CD1c-positive myeloid dendritic cell (primary cell): ENCODE data around the gene C17orf113.

ENCODE experiments used
- DNase-seq: peaks from one replicate; pipeline ENCODE4 v3.0.0-alpha.2; 2016; ENCODE audit errors: extremely low spot score

C17orf113 gene

DNA sequence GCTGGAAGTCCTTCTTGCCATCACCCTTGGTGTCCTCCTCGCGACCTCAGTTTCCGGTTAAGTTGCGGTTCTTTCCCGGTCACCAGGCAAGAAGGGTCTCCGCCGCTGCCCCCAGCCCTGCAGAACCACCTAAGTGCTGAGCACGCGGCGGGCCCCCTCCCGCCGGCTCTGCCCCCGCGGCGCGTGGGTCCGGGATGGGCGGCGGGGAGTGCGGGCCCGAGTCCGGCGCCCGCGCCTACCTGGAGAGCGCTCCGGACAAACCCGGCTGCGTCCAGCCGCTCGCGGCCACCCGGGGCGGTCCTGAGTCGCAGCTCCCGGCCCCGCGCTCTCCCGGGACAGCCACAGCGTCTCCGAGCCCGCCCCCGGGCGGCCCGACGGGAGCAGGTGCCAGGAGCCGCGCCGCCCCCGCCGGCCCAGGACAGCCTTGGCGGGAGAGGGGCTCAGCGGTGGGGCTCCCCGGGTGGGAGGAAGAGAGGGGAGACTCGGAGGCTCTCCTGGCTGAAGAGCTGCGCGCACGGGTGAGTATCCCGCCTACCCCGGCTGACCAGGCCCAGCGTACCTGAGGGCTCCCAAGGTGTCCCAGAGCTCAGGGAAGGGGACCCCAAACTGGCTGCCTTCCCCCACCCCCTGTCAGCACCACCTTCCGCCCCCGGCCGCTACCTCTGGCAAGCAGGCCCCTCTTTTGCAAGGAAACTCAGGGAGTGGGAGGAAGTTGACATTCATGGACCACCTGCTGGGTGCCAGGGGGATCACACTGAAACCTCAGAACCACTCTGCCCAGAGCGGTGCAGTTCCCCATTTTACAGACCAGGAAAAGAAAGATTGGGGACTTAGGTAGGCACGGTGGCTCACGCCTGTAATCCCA lies 22.2 kb upstream of the C17orf113 start:
- peak; percentile 6 for DNase-seq

DNA sequence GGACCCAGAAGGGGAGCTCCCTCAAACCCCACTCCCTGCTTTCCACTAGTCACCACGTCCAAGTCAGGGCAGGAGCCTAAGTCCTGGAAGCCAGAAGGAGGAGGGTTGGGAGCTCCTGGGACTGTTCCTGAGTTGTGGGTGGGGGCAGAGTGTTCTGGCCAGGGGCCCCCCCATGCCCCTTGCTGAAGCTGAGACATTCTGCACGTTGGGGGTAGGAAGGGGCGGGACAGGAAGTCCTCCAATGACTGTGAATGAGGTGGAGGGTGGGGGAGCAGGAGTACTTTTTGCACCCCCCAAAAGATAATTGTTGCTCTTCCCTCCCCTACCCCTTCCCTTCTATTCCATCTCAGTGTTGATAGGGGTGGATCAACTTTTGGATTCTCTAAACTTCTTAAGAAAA lies 21.4 kb upstream of the C17orf113 start:
- no peak for DNase-seq

DNA sequence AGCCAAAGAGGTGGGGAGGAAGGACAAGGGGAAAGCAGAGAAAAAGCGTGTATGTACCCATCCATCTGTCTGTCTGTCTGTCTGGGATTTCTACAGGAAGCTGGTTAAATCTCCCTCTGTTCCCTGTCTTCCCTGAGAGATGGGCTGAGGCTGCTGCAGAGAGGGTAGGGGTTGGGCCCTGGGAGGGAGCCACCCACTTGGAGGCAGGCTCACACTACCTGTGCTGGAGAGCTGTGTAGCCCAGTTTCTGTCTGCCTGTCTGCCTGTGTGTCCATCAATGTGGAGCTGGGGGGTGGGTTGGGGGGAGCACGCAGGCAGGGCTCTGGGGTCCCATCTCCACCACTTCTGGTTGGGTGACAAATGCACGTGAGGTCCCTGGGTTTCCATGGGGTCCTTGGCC lies 18.6 kb upstream of the C17orf113 start:
- no peak for DNase-seq

DNA sequence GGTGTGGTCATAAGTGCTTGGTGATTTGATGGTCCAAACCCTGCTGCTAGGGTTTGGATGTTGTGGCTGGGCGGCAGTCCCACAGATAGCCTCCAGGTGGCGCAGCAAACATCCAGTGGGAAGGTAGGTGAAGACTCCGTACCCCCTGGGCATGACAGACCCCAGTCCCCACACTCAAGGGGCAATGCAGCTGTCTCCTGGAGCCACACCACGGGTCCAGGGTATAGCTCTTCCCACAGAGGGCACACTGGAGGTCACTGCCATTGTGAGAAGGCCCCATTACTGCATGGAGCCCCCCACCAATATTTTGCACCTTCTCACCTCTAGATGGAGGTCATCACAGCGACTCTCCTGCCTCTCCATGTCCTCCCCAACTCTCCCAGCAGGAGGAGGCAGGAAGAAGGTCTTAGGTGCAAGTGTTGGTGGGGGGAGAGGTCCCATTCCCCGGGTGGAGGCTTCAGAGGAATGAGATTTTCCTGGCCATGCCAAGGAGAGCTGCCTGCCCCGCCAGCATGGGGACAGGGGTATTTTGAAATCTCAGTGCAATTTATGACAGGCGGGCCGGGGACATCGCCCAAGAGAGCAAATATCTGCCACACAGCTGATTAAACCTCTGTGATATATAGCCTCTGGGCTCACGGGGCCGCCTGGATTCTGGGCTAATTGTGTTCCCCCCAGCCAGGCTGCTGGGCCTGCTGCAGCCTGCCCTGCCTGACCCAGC lies 17.1 kb upstream of the C17orf113 start:
- DNase-seq, result peak; percentile 64

DNA sequence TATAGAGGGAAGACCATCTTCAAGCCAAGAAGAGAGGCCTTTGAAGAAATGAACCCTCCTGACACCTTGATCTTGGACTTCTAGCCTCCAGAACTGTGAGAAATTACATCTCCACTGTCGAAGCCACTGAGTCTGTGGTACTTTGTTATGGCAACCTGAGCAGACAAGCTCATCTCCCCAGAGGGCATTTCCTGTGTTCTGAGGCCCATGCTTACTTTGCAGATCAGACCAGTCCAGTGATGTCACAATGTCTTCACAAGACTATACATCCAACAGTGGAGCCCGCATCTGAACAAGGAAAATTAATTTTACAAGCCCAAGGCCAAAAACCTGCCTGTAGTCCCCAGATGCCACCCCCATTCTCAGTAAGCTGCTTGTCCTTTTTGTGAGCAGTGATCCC lies 14.8 kb upstream of the C17orf113 start:
- no peak for DNase-seq

DNA sequence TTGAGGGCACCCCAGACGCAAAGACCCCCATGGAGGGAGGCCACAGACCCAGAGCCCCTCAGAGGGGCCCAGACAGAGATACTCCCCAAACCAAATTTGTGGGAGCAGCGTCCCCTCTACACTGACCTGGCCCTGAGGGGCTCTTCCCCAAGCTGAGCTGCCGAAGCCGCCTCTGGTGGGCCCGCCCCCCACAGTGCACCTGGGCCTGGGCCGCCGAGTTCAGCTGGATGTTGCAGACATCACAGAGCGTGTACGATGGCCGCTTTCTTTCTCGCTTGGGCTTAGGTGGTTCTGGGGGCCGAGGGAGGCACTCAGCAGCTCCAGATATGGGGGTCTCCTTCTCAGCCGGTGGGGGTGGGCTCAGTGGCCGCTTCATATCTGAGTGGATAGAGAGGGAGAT lies 12.3 kb upstream of the C17orf113 start:
- DNase-seq, result no peak

DNA sequence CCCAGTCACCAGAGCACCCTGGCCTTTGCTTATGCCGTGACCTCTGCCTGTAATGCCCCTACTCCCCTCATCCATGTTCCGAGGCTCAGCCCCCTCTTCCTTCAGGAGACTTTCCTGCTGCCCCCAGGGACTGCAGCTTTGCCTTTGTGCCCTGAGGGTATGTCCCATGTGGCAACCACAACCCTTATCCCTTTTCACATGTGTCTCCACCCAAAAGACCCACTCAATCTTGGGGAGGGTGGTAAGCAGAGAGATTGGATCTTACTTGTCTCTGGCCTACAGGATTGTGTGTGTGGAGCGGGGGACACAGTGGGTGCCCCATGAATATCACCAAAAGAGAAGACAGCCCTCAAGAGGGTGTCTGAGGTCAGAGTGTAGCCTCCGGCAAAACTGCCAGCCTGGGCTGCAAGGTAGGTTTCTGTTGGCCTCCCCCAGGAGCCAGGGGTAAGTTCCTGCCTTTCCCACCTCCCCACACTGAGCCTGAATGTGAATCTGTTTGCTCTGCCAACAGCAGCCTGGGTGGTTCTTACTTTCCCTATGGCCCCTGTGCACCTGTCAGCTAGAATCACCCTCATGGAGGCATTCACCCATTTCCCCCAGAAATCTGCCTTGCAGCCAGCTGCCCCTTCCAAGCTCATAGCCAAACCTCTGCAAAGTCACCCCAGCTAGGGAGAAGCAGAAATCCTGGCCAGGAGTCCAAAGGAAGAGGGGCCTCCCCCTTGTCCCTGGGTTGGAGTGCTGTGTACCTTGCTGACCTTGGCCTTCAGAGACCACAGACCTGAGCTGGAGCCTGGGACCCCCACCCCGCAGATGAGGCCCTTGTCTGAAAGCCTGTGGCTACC lies 11.5 kb upstream of the C17orf113 start:
- DNase-seq, result no peak

DNA sequence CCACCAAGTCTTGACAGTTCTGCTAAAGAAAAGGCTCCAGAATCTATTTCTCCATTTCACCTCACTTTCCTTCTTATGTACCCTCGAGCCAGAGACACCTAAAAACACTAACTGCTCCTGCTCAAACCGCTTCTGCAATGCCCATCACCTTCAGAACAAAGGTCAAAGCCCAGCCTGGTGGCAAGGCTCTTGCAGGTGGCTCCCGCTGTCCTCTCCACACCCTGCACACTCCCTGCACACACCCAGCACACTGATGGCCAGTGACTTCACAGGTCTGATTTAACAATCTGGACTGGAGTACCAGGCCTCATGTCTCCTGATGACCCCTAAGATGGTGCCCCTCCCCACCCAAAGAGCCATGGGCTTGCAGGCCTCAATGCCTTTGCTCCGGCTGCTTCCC lies 9.8 kb upstream of the C17orf113 start:
- no peak for DNase-seq

DNA sequence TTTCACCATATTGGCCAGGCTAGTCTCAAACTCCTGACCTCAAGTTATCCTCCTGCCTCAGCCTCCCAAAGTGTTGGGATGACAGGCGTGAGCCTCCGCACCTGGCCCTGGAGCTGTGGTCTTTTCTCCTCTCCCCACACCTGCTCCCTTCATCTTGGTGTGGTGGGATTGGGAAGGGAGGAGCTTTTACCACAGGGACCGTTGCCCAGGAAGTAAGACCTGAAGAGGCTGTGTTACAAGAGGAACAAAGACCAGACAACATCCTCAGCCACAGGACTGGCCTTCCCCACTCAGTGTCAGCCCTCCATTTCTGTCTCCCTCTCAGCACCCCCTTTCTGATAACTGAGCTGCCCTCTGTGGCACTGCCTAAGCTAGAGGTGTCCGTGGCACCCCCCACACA lies 9.4 kb upstream of the C17orf113 start:
- no peak for DNase-seq

DNA sequence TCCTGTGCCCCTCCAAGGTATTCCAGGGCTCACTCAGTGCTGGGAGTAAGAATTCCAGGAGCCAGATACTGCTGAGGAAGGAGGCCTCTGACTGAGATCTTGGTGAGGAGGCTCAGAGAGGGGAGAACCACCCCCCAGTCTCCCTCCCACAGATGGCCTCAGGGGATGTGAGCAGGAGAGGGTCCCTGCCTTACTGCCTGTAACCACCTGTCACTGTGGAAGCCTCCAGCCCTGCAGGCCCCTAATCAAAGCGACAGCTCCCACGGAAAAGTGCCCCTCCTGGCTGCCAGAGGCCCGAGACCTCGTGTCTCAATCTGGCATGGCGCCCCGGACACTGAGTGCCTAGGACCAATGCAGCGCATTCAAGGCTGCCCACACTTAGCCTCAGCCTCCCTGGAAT lies 7.7 kb upstream of the C17orf113 start:
- no peak for DNase-seq

DNA sequence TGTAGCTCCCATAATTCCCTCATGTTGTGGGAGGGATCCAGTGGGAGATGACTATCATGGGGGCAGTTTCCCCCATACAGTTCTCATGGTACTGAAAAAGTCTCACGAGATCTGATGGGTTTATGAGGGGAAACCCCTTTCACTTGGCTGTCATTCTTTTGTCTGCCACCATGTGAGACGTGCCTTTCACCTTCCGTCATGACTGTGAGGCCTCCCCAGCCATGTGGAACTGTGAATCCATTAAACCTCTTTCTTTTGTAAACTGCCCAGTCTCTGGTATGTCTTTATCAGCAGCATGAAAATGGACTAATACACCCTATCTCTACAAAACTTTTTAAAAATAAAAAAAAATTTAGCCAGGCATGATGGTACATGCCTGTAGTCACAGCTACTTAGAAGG lies 6.2 kb upstream of the C17orf113 start:
- no peak for DNase-seq

DNA sequence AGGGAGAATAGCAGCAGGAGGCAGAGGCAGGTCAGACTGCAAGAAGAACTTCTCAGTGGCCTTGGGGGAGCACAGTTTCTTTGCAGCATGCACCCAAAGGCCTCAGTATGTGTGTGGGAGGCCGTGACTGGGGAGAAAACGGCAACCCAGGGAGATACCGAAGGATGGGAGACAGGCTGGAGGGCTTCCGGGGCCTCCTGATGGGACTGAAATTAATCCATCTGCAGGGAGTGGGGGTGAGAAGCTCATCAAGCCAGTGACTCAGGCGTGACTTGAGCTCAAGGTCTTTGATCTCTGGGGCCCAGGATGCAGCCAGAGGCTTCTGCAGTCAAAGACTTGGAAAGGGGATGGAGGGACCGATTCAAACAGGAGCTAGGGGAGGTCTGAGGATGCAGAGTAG lies 5.1 kb upstream of the C17orf113 start:
- DNase-seq, result no peak

DNA sequence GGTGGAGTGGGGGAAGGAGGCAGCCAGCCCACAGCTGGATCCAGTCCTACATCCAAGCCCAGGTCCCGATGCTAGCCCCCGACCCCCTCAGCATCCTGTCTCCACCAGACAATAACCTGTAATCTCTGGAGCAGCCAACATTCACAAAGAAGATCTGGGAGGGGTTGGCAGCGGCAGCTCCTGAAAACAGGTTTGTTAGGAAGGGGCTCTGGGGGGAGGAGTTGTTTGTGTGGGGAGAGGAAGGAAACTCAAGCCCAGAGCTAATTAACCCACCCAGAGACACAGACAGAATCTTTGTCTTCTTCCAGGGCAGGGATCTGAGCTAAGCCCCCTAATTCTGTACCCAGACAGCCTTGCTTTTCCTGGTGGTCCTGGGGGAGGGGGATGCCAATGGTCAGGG lies 4.6 kb upstream of the C17orf113 start:
- no peak for DNase-seq

DNA sequence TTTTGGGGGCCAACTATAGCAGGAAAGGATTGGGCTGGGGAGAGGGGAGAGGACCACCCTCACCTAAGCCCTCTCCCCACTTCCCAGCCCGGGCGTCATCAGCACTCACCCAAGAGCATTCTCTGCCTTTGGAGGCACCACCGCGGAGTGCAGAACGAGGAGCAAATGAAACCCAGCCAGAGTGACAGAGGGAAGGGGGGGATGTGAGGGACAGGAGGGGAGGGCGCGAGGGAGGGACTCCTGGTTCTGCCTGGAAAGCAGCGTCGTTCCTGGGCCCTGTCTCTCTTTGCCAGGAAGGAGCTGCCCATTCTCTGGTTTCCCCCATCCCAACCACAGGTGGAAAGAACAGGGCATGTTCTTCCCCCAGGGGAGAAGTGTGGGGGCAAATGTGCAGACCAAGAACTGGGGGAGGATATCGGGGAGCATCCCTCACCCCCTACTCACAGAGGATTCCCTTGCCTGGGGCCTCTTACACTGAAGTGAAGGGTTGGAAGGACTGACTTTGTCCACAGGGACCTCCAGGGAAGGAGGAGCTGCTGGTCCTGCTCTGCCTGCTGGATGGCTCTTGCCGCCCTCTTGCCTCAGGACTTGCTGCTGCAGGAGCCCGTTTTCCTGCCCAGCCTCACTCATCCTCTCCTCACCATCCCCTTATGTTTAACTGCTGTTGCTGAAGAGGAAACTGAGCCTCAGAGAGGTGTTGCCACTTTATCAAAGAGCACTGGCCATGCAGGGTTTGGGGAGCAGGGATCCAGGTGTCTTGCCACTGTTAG lies 3.5 kb upstream of the C17orf113 start:
- DNase-seq, result no peak

DNA sequence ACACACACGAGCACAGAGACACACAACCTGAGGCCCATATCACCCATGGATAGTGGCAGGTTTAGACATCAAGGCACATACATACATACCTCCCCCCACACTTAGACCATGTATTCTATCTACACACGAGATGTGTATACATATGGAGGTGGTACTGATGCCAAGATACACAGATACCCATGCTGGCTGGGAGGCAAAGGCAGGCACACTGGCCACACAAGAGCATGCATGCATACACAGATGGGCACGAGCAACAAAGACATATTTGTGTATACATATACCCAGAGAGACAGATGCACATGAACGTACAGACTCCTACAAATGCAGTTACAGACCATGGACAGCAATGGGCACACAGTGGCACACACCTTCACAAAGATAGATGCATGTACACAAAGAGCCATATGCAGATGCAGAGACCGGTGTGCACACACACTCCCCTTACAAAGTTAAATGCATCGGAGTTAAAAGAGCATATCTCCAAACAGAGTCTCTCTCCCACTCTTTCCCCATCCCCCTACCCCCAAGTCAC lies 2.0 kb upstream of the C17orf113 start:
- no peak for DNase-seq

DNA sequence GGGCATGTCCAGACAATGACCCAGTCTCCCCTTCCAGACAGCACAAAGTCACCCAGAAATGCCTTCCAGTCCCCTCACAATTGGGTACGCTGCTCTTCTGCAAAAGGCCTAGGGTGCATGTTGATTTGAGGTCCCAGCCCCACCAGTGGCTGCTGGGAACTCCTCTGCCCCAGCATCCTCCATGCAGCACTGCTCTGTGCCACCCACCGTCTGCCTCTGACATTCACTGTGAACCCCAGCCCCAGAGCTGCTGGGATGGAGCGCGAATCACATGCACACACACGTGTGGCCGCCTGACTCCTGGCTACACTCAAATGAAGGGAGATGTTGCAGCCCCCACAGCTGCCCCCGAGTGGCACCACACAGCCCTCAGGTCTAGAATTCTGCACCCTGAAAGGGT lies 1.2 kb upstream of the C17orf113 start:
- DNase-seq, result no peak

DNA sequence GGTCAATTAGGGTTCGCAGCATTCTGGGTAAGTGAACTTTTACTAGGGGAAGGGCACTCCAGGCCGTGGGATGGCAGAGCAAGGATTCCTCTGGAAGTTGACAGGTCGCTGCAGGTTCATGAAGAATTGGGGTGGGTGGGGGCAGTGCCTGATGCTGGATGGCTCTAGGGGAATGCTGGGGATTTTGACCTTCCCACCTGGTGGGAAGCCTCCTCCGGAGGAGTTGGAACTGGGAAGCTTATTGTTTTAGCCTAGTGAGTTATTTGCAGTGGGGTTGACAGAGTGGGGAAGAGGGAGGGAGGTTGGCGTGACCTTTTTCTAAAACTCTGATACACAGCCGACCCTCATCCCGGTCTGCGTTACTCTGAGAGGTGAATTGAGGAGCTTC lies 606 bp upstream of the C17orf113 start:
- no peak for DNase-seq

DNA sequence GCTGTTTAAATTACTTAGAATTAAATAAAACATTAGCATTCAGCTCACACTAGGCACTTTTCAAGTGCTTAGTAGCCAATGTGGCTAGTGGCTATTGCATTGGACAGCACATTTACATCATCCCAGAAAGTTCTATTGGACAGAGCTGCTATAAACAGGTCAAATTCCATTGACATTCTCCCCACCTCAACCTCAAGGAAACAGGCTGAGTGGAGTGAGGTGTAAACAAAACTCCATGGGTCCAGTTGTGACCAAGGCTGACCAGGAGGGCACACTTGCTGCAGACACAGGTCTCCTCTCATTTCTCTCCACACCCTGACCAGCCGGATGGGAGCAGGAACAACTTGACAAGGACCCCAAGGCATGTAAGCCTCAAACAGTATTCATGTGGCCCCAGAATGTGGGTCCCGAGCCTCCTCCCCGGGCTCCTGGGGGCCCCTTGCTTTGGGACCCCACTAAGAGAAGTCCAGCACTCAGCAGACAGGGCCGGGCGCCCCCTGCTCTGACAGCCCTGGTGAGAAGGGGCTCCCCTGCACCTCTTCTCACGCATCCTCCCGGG lies 488 bp downstream of the C17orf113 start:
- DNase-seq, result no peak

DNA sequence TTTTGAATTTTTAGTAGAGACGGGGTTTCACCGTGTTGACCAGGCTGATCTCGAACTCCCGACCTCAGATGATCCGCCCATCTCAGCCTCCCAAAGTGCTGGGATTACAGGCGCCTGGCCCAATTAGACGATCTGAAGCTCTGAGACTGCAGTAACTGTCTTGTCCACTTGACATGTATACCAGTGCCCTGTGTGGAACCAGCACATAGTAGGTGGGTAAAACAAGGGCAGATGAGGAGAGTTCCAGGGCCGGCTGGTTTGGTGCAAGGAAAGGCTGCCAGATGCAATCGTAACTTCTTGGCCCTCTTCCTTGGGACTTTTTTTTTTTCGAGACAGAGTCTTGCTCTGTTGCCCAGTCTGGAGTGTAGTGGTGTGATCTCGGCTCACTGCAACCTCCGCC lies 3.1 kb downstream of the C17orf113 start:
- no peak for DNase-seq

DNA sequence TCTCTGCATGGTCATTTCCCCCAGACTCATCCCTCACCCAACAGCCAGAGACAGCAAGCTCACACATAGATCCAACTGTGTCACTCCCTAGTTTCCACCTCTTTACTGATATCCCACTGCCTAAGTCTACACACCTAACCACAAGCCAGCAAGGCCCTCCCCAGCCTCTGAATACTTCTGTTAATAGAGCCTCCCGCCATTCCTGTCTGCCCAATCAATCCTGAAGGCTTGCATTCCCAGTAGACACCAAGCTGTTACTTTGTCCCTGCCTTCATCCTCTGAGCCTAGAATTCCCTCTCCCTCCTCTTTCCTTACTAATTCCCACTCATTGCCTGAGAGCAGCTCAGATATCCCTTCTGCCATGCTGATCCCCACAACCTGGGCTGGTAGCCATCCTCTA lies 4.7 kb downstream of the C17orf113 start:
- no peak for DNase-seq
